Bronchial epithelial cell (primary cell): Measurements from ENCODE around the gene HGS. TPM values are rescaled to one million over a fixed set of nuclear protein-coding genes. Genes with fewer than 3 reads are reported as not detected.

Experiments
- DNase-seq: peaks from one replicate; pipeline ENCODE4 v3.0.0-alpha.2; 2010; ENCODE audit warnings: low read depth
- FAIRE-seq: peaks from 2 replicates; lab custom pipeline; 2011; peaks lifted over from hg19 to GRCh38; lab: Jason Lieb, UNC
- H3K27me3 ChIP-seq: 2 replicates; pipeline ENCODE4 v1.5.1; 2011; ENCODE audit warnings: low read length; ENCODE audit not compliant: control insufficient read depth, insufficient read depth
- H3K36me3 ChIP-seq: 2 replicates; pipeline ENCODE4 v1.5.1; 2011; ENCODE audit warnings: low read length; ENCODE audit not compliant: control insufficient read depth, insufficient read depth
- H3K4me3 ChIP-seq: 2 replicates; pipeline ENCODE4 v1.5.1; 2011; ENCODE audit warnings: mild to moderate bottlenecking, low read depth, low read length, control low read depth
- CTCF ChIP-seq: IDR thresholded peaks from 2 replicates; pipeline ENCODE4 v1.5.1; 2011; ENCODE audit warnings: mild to moderate bottlenecking, moderate library complexity, low read length, control low read depth, inconsistent platforms; ENCODE audit not compliant: insufficient read depth, severe bottlenecking
- total RNA-seq: library from RNA; depleted of rRNA; stranded (reverse); fragments of >200 nt; gene quantifications from 2 replicates; pipeline ENCODE4 v1.2.1, GENCODE V29; 2014

The HGS gene
- total RNA-seq, 1 donor from 2014 or later, result 77.7 TPM

GRCh38 chr17:81651692-81652091 lies 32.1 kb upstream of the HGS start:
- no peak for TF ChIP-seq CTCF

GRCh38 chr17:81652906-81653771 lies 30.7 kb upstream of the HGS start:
- peaks cover 5% of the 10 kb centered on the region for H3K27me3 ChIP-seq
- FAIRE-seq (no peak), DNase-seq (no peak)
- H3K36me3 ChIP-seq, result no peaks in the 10 kb centered on the region
- H3K4me3 ChIP-seq, result no peak overlapping the region
- TF ChIP-seq CTCF, result no peak

More at GRCh38 chr17:81651692-81652091, 32.1 kb upstream of the HGS start:
- DNase-seq (peak; percentile 33), FAIRE-seq (no peak)
- Histone ChIP-seq H3K4me3 (no peak overlapping the region), H3K36me3 (no peaks in the 10 kb centered on the region), H3K27me3 (peaks cover 9% of the 10 kb centered on the region)

GRCh38 chr17:81655378-81656117 lies 28.3 kb upstream of the HGS start:
- no peak for TF ChIP-seq CTCF
- H3K27me3 ChIP-seq, result no peaks in the 10 kb centered on the region
- FAIRE-seq (no peak), DNase-seq (no peak)
- H3K36me3 ChIP-seq, result no peaks in the 10 kb centered on the region
- H3K4me3 ChIP-seq, result no peak overlapping the region

GRCh38 chr17:81656118-81656743 lies 27.6 kb upstream of the HGS start, which contains the start of gene PDE6G:
TSS of gene PDE6G (minus strand) at chr17:81656542. CDS start at chr17:81653305, 3,237 bp downstream.
- DNase-seq (no peak), FAIRE-seq (no peak)
- TF ChIP-seq CTCF, result no peak

GRCh38 chr17:81656835-81657234 lies 27.0 kb upstream of the HGS start:
- Histone ChIP-seq H3K27me3 (no peaks in the 10 kb centered on the region), H3K36me3 (no peaks in the 10 kb centered on the region), H3K4me3 (no peak overlapping the region)
- no peak for FAIRE-seq
- no peak for DNase-seq
- TF ChIP-seq CTCF, result no peak

More at GRCh38 chr17:81656118-81656743, 27.6 kb upstream of the HGS start, which contains the start of gene PDE6G:
- Histone ChIP-seq H3K4me3 (no peak within 1 kb of the TSS), H3K27me3 (no peaks in the 10 kb centered on the region), H3K36me3 (no peaks in the 10 kb centered on the region)
